Adrenal gland (tissue), 12 donors: ENCODE data around the gene SUPT4H1. TPM values are rescaled to one million over a fixed set of nuclear protein-coding genes. Genes with fewer than 3 reads are reported as not detected.

Experiments used
- DNase-seq, 7 donors: peaks; one replicate each; pipeline ENCODE4 v3.0.0-alpha.2; 2019 to 2020
- H3K27ac ChIP-seq, 5 donors: fragments of 200-600 bp; sonication (generic) in 4 of 5; 1 replicate in 3 of 5; 2 replicates in 2 of 5; pipeline versions ENCODE4 v1.5.1 to v1.8.0; 2016 to 2020; ENCODE audit warnings: mild to moderate bottlenecking in 1 of 5
- H3K27me3 ChIP-seq: fragments of 200-600 bp; 2 replicates; pipeline ENCODE4 v1.8.0; 2021
- H3K36me3 ChIP-seq, 2 donors: fragments of 200-600 bp; replicated peaks in 1 of 2; 1 replicate in 1 of 2; 2 replicates in 1 of 2; pipeline versions ENCODE4 v1.5.1 to v1.8.0; 2018 to 2022
- H3K4me1 ChIP-seq, 2 donors: fragments of 200-600 bp; replicated peaks in 1 of 2; 1 replicate in 1 of 2; 2 replicates in 1 of 2; pipeline versions ENCODE4 v1.5.1 to v1.8.0; 2018 to 2021
- H3K4me3 ChIP-seq, 4 donors: fragments of 200-600 bp; sonication (generic) in 3 of 4; one replicate each; pipeline ENCODE4 v1.5.1; 2016 to 2018
- H3K9me3 ChIP-seq, 3 donors: fragments of 200-600 bp; sonication (generic) in 1 of 3; replicated peaks in 1 of 3; 1 replicate in 2 of 3; 2 replicates in 1 of 3; pipeline versions ENCODE4 v1.5.1 to v1.8.0; 2016 to 2021
- POLR2A ChIP-seq, 2 donors: fragments of 450-650 bp; IDR thresholded peaks; one replicate each; pipeline ENCODE4 v1.6.1; 2017; ENCODE audit warnings: antibody characterized with exemption in 2 of 2, mild to moderate bottlenecking in 2 of 2, moderate library complexity in 1 of 2
- WGBS, 4 donors: extraction: QIAGEN DNeasy Blood & Tissue Kit in 2 of 4; methylation state at CpG; one replicate each; pipeline versions ENCODE4 v1.1.5 to v1.1.7; 2013 to 2017; 5-methylcytosine and 5-hydroxymethylcytosine counted together
- intact Hi-C, 2 donors: fragments of 100-400 bp; cut with DNase I; formaldehyde crosslinking; loops; one replicate each; pipeline versions ENCODE4 v1.14.1 to v1.15.0; 2022 to 2023
- polyA plus RNA-seq, 3 donors: library from polyadenylated mRNA; stranded (reverse); fragments of 200-250 nt in 2 of 3; fragments of 350-450 nt in 1 of 3; fragmentation: Illumina TruSeq in 1 of 3; extraction: RNeasy Lipid Tissue Mini Kit (QIAGEN cat#74804) in 1 of 3; gene quantifications; one replicate each; pipeline ENCODE4 v1.2.3, GENCODE V29; 2013 to 2014
- total RNA-seq, 9 donors: library from RNA; depleted of rRNA in 4 of 9; stranded (reverse); fragments of >200 nt in 4 of 9; fragments of 120-200 nt in 1 of 9; fragmentation: NEBNext Ultra II Directional in 1 of 9; extraction: Animal tissue kit (Norgen Biotek cat#: 25700) in 1 of 9; gene quantifications; one replicate each; pipeline versions ENCODE4 v1.1.0 to v1.2.4, GENCODE V29; 2013 to 2023
- TF ChIP-seq, protein P1 (sequence below), 6 experiments: fragments of 450-650 bp in 4 of 6; fragments of 200-600 bp in 2 of 6; sonication (generic) in 1 of 6; IDR thresholded peaks; 1 replicate in 5 of 6; 2 replicates in 1 of 6; pipeline versions ENCODE4 v1.5.1 to v1.8.0; 2016 to 2021; ENCODE audit warnings: antibody characterized with exemption in 6 of 6, mild to moderate bottlenecking in 2 of 6, moderate library complexity in 1 of 6
- donor health status: healthy with polysubstance abuse.
- donor health status: Bipolar disorder and iron deficiency.
- donor health status: DM: yes; HTN: yes; CAD: no.
- donor health status: DM: no; HTN: no; CAD: no.
- donor health status: DM: no; HTN: no; CAD: no.
- donor health status: DM: yes; HTN: yes; CAD: no.

Gene SUPT4H1
- total and polyA plus RNA-seq, 12 donors: 58.6 to 178 (median 90.3) TPM

DNA sequence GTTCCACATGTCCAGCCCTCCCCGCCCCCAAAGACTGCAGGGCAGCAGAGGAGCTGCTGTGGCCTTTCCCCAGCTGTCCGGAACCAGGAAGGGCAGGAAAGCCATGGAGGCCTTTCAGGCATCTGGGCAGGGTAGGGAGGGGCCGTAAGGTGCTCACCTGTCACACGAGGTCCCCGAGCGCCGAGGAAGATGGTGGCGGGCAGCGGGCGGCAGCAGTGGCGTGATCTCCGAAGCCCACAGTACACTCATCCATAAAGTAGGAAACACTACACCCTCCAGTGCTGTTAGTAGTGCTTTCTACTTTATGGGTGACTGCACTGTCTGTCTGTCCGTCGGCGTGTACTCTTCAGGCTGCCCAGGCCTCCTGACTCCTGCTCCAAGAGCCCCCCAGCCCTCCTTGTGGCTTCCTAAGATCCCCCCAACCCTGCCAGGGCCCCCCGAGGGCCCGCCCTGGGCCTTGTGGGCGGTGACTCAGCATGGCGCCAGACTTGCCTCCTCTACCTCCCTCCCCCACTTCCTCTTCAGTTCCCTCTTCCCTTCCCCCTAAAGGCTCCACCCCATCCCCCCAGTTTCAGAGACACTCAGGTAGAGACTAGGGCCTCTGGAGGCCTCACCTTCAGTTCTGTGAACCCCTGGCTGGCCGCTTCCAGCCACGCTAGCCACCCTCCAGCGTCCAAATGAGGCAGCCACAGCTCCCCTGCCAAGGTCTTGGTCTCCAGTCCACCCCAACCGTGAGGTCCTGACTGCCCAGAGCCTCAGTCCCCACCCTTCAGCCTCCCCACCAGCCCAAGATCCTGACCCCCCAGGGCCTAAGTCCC lies 20.8 kb downstream of the SUPT4H1 start:
- TF ChIP-seq, protein P1, sequence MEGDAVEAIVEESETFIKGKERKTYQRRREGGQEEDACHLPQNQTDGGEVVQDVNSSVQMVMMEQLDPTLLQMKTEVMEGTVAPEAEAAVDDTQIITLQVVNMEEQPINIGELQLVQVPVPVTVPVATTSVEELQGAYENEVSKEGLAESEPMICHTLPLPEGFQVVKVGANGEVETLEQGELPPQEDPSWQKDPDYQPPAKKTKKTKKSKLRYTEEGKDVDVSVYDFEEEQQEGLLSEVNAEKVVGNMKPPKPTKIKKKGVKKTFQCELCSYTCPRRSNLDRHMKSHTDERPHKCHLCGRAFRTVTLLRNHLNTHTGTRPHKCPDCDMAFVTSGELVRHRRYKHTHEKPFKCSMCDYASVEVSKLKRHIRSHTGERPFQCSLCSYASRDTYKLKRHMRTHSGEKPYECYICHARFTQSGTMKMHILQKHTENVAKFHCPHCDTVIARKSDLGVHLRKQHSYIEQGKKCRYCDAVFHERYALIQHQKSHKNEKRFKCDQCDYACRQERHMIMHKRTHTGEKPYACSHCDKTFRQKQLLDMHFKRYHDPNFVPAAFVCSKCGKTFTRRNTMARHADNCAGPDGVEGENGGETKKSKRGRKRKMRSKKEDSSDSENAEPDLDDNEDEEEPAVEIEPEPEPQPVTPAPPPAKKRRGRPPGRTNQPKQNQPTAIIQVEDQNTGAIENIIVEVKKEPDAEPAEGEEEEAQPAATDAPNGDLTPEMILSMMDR (IDR thresholded peaks at IDR 0.05): no peak
- no peak for TF ChIP-seq POLR2A (IDR thresholded peaks at IDR 0.05)
- peaks cover 19 to 20% of the 10 kb centered on the region in 2 donors for H3K4me1 ChIP-seq
- intact Hi-C loops: no loop called here
- DNase-seq: peak in 1 of 7 donors; percentile 38
- WGBS, 4 donors: 74 to 83% (median 78%) methylated on average over 19 to 23 of the region's 23 CpGs
- H3K36me3 ChIP-seq: no peaks in the 10 kb centered on the region
- no peaks in the 10 kb centered on the region for H3K9me3 ChIP-seq
- peak overlapping the region in 2 of 4 donors; percentile 6 to 48 for H3K4me3 ChIP-seq
- H3K27me3 ChIP-seq: no peaks in the 10 kb centered on the region
- peak overlapping the region in 2 of 5 donors; percentile 56 to 78 for H3K27ac ChIP-seq

- Histone ChIP-seq H3K27me3 (no peaks in the 10 kb centered on the region), H3K27ac (peak overlapping the region in 1 of 5 donors; percentile 78), H3K9me3 (no peaks in the 10 kb centered on the region), H3K36me3 (no peaks in the 10 kb centered on the region), H3K4me3 (peak overlapping the region in 1 of 4 donors; percentile 48), H3K4me1 (peaks cover 13 to 14% of the 10 kb centered on the region in 2 donors)
- intact Hi-C loops: no loop called here
- TF ChIP-seq, protein P1 (IDR thresholded peaks at IDR 0.05): no peak
- TF ChIP-seq POLR2A (IDR thresholded peaks at IDR 0.05): no peak
- no peak for DNase-seq
- 65 to 78% (median 73%) methylated on average over 10 of the region's 10 CpGs for WGBS, 4 donors
Measured at GRCh38 chr17:58330538-58330996, 21.4 kb downstream of the SUPT4H1 start.

- WGBS, 4 donors: 71 to 80% (median 75%) methylated on average over 4 of the region's 4 CpGs
- no peak for TF ChIP-seq POLR2A (IDR thresholded peaks at IDR 0.05)
- TF ChIP-seq, protein P1 (IDR thresholded peaks at IDR 0.05): no peak
- H3K9me3 ChIP-seq: no peaks in the 10 kb centered on the region
- intact Hi-C loops: loop anchor here in 1 of 2 donors (10.0 kb wide), 1 partner anchor 95 kb away; no protein-coding TSS in a partner anchor
- DNase-seq: no peak
- peak overlapping the region in 1 of 5 donors; percentile 78 for H3K27ac ChIP-seq
- H3K36me3 ChIP-seq: no peaks in the 10 kb centered on the region
- no peaks in the 10 kb centered on the region for H3K27me3 ChIP-seq
- peak overlapping the region in 1 of 4 donors; percentile 48 for H3K4me3 ChIP-seq
- peaks cover 11 to 12% of the 10 kb centered on the region in 2 donors for H3K4me1 ChIP-seq
Measured at GRCh38 chr17:58329810-58330537, 22.0 kb downstream of the SUPT4H1 start.
